Lower lobe of right lung (tissue), 2 donors: ENCODE data around the gene UQCC3. TPM values are rescaled to one million over a fixed set of nuclear protein-coding genes. Genes with fewer than 3 reads are reported as not detected.

Source experiments
- ATAC-seq, 2 donors: fragments of 200-7000 bp; cut with Tn5 transposase; one replicate each; pipeline ENCODE4 v1.9.1; 2020 to 2022; ENCODE audit warnings: mild to moderate bottlenecking in 2 of 2, moderate library complexity in 2 of 2
- DNase-seq: peaks from one replicate; pipeline ENCODE4 v3.0.0-alpha.2; 2020
- H3K27ac ChIP-seq: fragments of 200-600 bp; one replicate; pipeline ENCODE4 v1.8.0; 2022
- H3K27me3 ChIP-seq: fragments of 200-600 bp; one replicate; pipeline ENCODE4 v1.8.0; 2022; ENCODE audit warnings: low read depth
- H3K36me3 ChIP-seq: fragments of 200-600 bp; one replicate; pipeline ENCODE4 v1.8.0; 2022; ENCODE audit warnings: mild to moderate bottlenecking
- H3K4me1 ChIP-seq: fragments of 200-600 bp; one replicate; pipeline ENCODE4 v1.8.0; 2022
- H3K4me3 ChIP-seq: fragments of 200-600 bp; one replicate; pipeline ENCODE4 v1.8.0; 2022; ENCODE audit warnings: mild to moderate bottlenecking
- H3K9me3 ChIP-seq: fragments of 200-600 bp; one replicate; pipeline ENCODE4 v1.8.0; 2022
- CTCF ChIP-seq: fragments of 200-600 bp; IDR thresholded peaks from one replicate; pipeline ENCODE4 v1.8.0; 2022; ENCODE audit warnings: antibody characterized with exemption, mild to moderate bottlenecking
- intact Hi-C: fragments of 100-400 bp; cut with DNase I; formaldehyde crosslinking; loops from one replicate; pipeline ENCODE4 v1.11.0; 2022
- total RNA-seq: library from RNA; stranded (reverse); fragmentation: NEBNext Ultra II Directional; extraction: Animal tissue kit (Norgen Biotek cat#: 25700); gene quantifications from one replicate; pipeline ENCODE4 v1.2.1, GENCODE V29; 2021
- donor health status: DM: no; HTN: yes; CAD: no; lungs with severe emphysema.

Gene UQCC3
- total RNA-seq, 1 donor from 2014 or later = 6.1 TPM

- no peak for TF ChIP-seq CTCF
- peaks cover 14% of the 10 kb centered on the region for H3K4me1 ChIP-seq
Observed at GRCh38 chr11:62716816-62717215, 45.3 kb downstream of the UQCC3 start.

GRCh38 chr11:62719302-62719978 lies 48.0 kb downstream of the UQCC3 start:
- H3K27ac ChIP-seq = no peak overlapping the region
- peaks cover 14% of the 10 kb centered on the region for H3K4me1 ChIP-seq
- H3K27me3 ChIP-seq = no peaks in the 10 kb centered on the region
- H3K36me3 ChIP-seq = peaks cover 99% of the 10 kb centered on the region
- intact Hi-C loops = no loop called here
- ATAC-seq = no peak
- no peak for DNase-seq
- no peak for TF ChIP-seq CTCF
- no peak overlapping the region for H3K4me3 ChIP-seq
- H3K9me3 ChIP-seq = no peaks in the 10 kb centered on the region

More at GRCh38 chr11:62716816-62717215, 45.3 kb downstream of the UQCC3 start:
- no peak for ATAC-seq
- DNase-seq = no peak
- intact Hi-C loops = no loop called here
- H3K27ac ChIP-seq = no peak overlapping the region
- H3K36me3 ChIP-seq = peaks cover 100% of the 10 kb centered on the region
- H3K9me3 ChIP-seq = no peaks in the 10 kb centered on the region
- no peak overlapping the region for H3K4me3 ChIP-seq
- H3K27me3 ChIP-seq = no peaks in the 10 kb centered on the region

GRCh38 chr11:62721994-62722393 lies 50.5 kb downstream of the UQCC3 start:
- H3K4me1 ChIP-seq = peaks cover 30% of the 10 kb centered on the region
- intact Hi-C loops = no loop called here
- H3K9me3 ChIP-seq = no peaks in the 10 kb centered on the region
- ATAC-seq = no peak
- DNase-seq = no peak
- no peaks in the 10 kb centered on the region for H3K27me3 ChIP-seq
- peaks cover 74% of the 10 kb centered on the region for H3K36me3 ChIP-seq
- TF ChIP-seq CTCF = no peak
- no peak overlapping the region for H3K4me3 ChIP-seq
- H3K27ac ChIP-seq = no peak overlapping the region

Other genes starting within 250 kb of the UQCC3 start
- 809 TPM for gene AHNAK, start 124.9 kb upstream of the UQCC3 start, total RNA-seq
- gene EEF1G, start 97.8 kb upstream of the UQCC3 start, total RNA-seq = 899 TPM
- gene TUT1, start 80.2 kb upstream of the UQCC3 start, total RNA-seq = 15.8 TPM
- 68.4 TPM for gene MTA2, start 69.8 kb upstream of the UQCC3 start, total RNA-seq
- gene EML3, start 58.9 kb upstream of the UQCC3 start, total RNA-seq = 69.3 TPM
- 5.6 TPM for gene ROM1, start 58.4 kb upstream of the UQCC3 start, total RNA-seq
- gene B3GAT3, start 49.7 kb upstream of the UQCC3 start, total RNA-seq = 32.6 TPM
- 228 TPM for gene GANAB, start 25.1 kb upstream of the UQCC3 start, total RNA-seq
- 18.6 TPM for gene INTS5, start 18.4 kb upstream of the UQCC3 start, total RNA-seq
- 37.1 TPM for gene C11orf98, start 6.5 kb upstream of the UQCC3 start, total RNA-seq
- gene CSKMT, start 6.4 kb upstream of the UQCC3 start, total RNA-seq = 12.1 TPM
- gene LBHD1, start 594 bp downstream of the UQCC3 start, total RNA-seq = 11.1 TPM
- 116 TPM for gene UBXN1, start 7.4 kb downstream of the UQCC3 start, total RNA-seq
- gene LRRN4CL, start 17.9 kb downstream of the UQCC3 start, total RNA-seq = 3.4 TPM
- gene BSCL2, start 35.8 kb downstream of the UQCC3 start, total RNA-seq = 87.0 TPM
- gene GNG3, start 36.0 kb downstream of the UQCC3 start, total RNA-seq = not detected
- gene HNRNPUL2, start 55.8 kb downstream of the UQCC3 start, total RNA-seq = 46.1 TPM
- 24.3 TPM for gene TTC9C, start 56.8 kb downstream of the UQCC3 start, total RNA-seq
- 11.6 TPM for gene ZBTB3, start 82.5 kb downstream of the UQCC3 start, total RNA-seq
- 57.5 TPM for gene POLR2G, start 89.9 kb downstream of the UQCC3 start, total RNA-seq
- gene TAF6L, start 99.7 kb downstream of the UQCC3 start, total RNA-seq = 23.6 TPM
- 54.6 TPM for gene TMEM179B, start 115.7 kb downstream of the UQCC3 start, total RNA-seq
- 17.2 TPM for gene TMEM223, start 120.3 kb downstream of the UQCC3 start, total RNA-seq
- 93.2 TPM for gene NXF1, start 133.8 kb downstream of the UQCC3 start, total RNA-seq
- gene STX5, start 160.4 kb downstream of the UQCC3 start, total RNA-seq = 42.0 TPM
- not detected for gene TEX54, start 161.2 kb downstream of the UQCC3 start, total RNA-seq
- gene WDR74, start 167.9 kb downstream of the UQCC3 start, total RNA-seq = 35.3 TPM
- 214 TPM for gene SLC3A2, start 209.2 kb downstream of the UQCC3 start, total RNA-seq
- 6.8 TPM for gene CHRM1, start 249.7 kb downstream of the UQCC3 start, total RNA-seq